B cell (primary cell): Measurements from ENCODE around the gene ZIC2.

ENCODE experiments used
- CTCF ChIP-seq: fragments of 200-600 bp; IDR thresholded peaks from one replicate; pipeline ENCODE4 v1.8.0; 2022; ENCODE audit warnings: antibody characterized with exemption, mild to moderate bottlenecking
- EZH2 ChIP-seq: IDR thresholded peaks from 2 replicates; pipeline ENCODE4 v1.6.1; 2012; ENCODE audit warnings: borderline replicate concordance, low read depth, mild to moderate bottlenecking, moderate library complexity, low read length; ENCODE audit not compliant: insufficient read depth, poor library complexity, severe bottlenecking

DNA sequence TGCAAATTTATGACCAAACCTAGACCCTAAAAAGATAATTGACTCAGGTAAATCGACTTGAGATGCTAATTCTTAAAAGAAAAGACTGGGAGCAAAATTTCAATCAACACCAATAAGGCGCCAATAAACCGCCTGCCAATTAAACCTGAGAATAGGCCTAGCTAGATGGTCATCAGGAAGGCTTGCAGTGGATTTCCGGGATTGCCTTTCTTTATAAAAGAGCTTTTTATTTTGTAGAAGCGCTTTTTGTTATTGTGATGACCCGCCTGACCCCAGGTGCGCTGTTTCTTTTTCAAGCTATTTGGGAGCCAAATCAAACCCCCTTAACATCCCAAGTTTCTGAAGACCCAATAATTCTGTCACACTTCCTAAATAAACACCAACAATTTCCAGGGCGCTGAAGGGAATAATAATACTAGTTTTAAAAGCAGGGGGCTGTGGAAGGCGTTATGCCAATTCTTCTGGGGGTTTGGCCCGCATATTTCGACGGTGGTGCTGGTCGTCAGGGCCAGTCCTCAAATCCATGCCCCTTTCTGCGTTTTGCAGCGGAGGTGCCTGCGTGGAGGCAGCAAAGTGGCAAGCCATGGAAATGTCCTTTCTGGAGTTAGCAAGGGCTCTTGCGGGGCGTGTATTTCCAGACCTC, 7.2 kb upstream of the ZIC2 start:
- no peak for TF ChIP-seq CTCF
- no peak for TF ChIP-seq EZH2
